Heart right ventricle (tissue), 16 donors: Measurements from ENCODE around the gene MAPK8IP3. TPM values are rescaled to one million over a fixed set of nuclear protein-coding genes. Genes with fewer than 3 reads are reported as not detected.

ENCODE experiments used
- ATAC-seq, 8 donors: fragments of 200-7000 bp; cut with Tn5 transposase; one replicate each; pipeline ENCODE4 v1.9.1; 2020; ENCODE audit warnings: mild to moderate bottlenecking in 8 of 8, moderate library complexity in 8 of 8, moderate number of reproducible peaks in 1 of 8
- DNase-seq, 2 donors: peaks; one replicate each; pipeline ENCODE4 v3.0.0-alpha.2; 2020
- H3K27ac ChIP-seq, 10 donors: fragments of 200-600 bp; sonication (generic) in 2 of 10; one replicate each; pipeline versions ENCODE4 v1.5.0 to v1.8.0; 2020 to 2022; ENCODE audit warnings: mild to moderate bottlenecking in 3 of 10
- H3K27me3 ChIP-seq, 7 donors: fragments of 200-600 bp; one replicate each; pipeline ENCODE4 v1.8.0; 2021 to 2022; ENCODE audit warnings: mild to moderate bottlenecking in 2 of 7
- H3K36me3 ChIP-seq, 9 donors: fragments of 200-600 bp; sonication (generic) in 1 of 9; one replicate each; pipeline versions ENCODE4 v1.5.0 to v1.8.0; 2020 to 2022; ENCODE audit warnings: mild to moderate bottlenecking in 2 of 9
- H3K4me1 ChIP-seq, 9 donors: fragments of 200-600 bp; sonication (generic) in 1 of 9; one replicate each; pipeline versions ENCODE4 v1.5.0 to v1.8.0; 2020 to 2022; ENCODE audit warnings: mild to moderate bottlenecking in 4 of 9
- H3K4me3 ChIP-seq, 10 donors: fragments of 200-600 bp; sonication (generic) in 2 of 10; one replicate each; pipeline versions ENCODE4 v1.5.0 to v1.8.0; 2020 to 2022; ENCODE audit warnings: mild to moderate bottlenecking in 7 of 10, moderate library complexity in 2 of 10
- H3K9me3 ChIP-seq, 11 donors: fragments of 200-600 bp in 10 of 11; sonication (generic) in 2 of 11; one replicate each; pipeline versions ENCODE4 v1.5.0 to v1.8.0; 2013 to 2022; ENCODE audit warnings: mild to moderate bottlenecking in 2 of 11, control low read depth in 1 of 11, moderate library complexity in 1 of 11
- CTCF ChIP-seq, 9 donors: fragments of 200-600 bp; sonication (generic) in 2 of 9; IDR thresholded peaks; one replicate each; pipeline versions ENCODE4 v1.5.0 to v1.8.0; 2021 to 2022; ENCODE audit warnings: antibody characterized with exemption in 9 of 9, mild to moderate bottlenecking in 5 of 9, moderate library complexity in 1 of 9
- WGBS, 2 donors: extraction: QIAGEN DNeasy Blood & Tissue Kit; methylation state at CpG; one replicate each; pipeline ENCODE4 v1.1.7; 2013; ENCODE audit warnings: inconsistent platforms in 1 of 2; 5-methylcytosine and 5-hydroxymethylcytosine counted together
- intact Hi-C, 10 donors: fragments of 100-400 bp; cut with DNase I; formaldehyde crosslinking; loops; one replicate each; pipeline versions ENCODE4 v1.11.1 to v1.14.2; 2022
- polyA plus RNA-seq, 2 donors: library from polyadenylated mRNA; stranded (reverse); fragments of 200-250 nt; gene quantifications; one replicate each; pipeline ENCODE4 v1.2.3, GENCODE V29; 2013
- total RNA-seq, 10 donors: library from RNA; stranded (reverse); fragmentation: NEBNext Ultra II Directional in 3 of 10; extraction: Animal tissue kit (Norgen Biotek cat#: 25700) in 3 of 10; gene quantifications; one replicate each; pipeline versions ENCODE4 v1.2.1 to v1.2.4, GENCODE V29; 2021 to 2023
- donor health status: Arrhythmogenic right ventricular cardiomyopathy.
- donor health status: ischemic (EF 13 %, LVEDD 7.1; RV severe dilation, severe dysfunction).
- donor health status: healthy with polysubstance abuse.
- donor health status: DM: no; HTN: yes; CAD: no.
- donor health status: DM: no; HTN: no; CAD: no.
- donor health status: ischemic (EF 25% LVEDD 6.9; RV normal size, moderate dysfunction).
- donor health status: ischemic (EF 25% LVEDD 5.7; RV mildly dilated, moderate dysfunction).
- donor health status: healthy.
- donor health status: DM: yes; HTN: yes; CAD: no.
- donor health status: Ischemic cardiomyopathy.
- donor health status: ischemic (EF 35%, LVEDD 5.7; RV mildly dilated, moderate dysfunction).
- donor health status: nonischemic (EF 11% LVEDD 7.7; RV severe dilation, severe dysfunction).
- donor health status: DM: yes; HTN: yes; CAD: no.
- donor health status: PGD.
- donor health status: ischemic (EF 29% LVEDD 5.4; RV normal size, mild dysfunction).
- donor health status: nonischemic (EF 23%, LVEDD 6.1; RV moderate dilation, normal function).

Gene MAPK8IP3
- total and polyA plus RNA-seq, 12 donors = 31.2 to 126 (median 71.7) TPM

- 87 to 89% methylated on average over 18 to 22 of the region's 22 CpGs for WGBS, 2 donors
- Histone ChIP-seq H3K4me1 (peaks cover 23 to 52% (median 39%) of the 10 kb centered on the region in 9 donors), H3K36me3 (peaks cover 0 to 63% (median 15%) of the 10 kb centered on the region in 9 donors), H3K27me3 (no peaks in the 10 kb centered on the region), H3K4me3 (no peak overlapping the region), H3K9me3 (no peaks in the 10 kb centered on the region), H3K27ac (peak overlapping the region in 1 of 10 donors; percentile 5)
- no peak for TF ChIP-seq CTCF (IDR thresholded peaks at IDR 0.05)
- DNase-seq (no peak), ATAC-seq (no peak)
- intact Hi-C loops = loop anchor here in 1 of 10 donors (5.0 kb wide), 1 partner anchor 160 kb away; no protein-coding TSS in a partner anchor
Measured at GRCh38 chr16:1776991-1777374, 71.0 kb downstream of the MAPK8IP3 start.

GRCh38 chr16:1777375-1778199 is 71.6 kb downstream of the MAPK8IP3 start:
- H3K27me3 ChIP-seq = no peaks in the 10 kb centered on the region
- ATAC-seq = no peak
- H3K4me3 ChIP-seq = no peak overlapping the region
- no peak overlapping the region for H3K27ac ChIP-seq
- no peak for TF ChIP-seq CTCF (IDR thresholded peaks at IDR 0.05)
- H3K36me3 ChIP-seq = peaks cover 0 to 63% (median 15%) of the 10 kb centered on the region in 9 donors
- peaks cover 20 to 48% (median 35%) of the 10 kb centered on the region in 9 donors for H3K4me1 ChIP-seq
- 79 to 83% methylated on average over 34 to 36 of the region's 36 CpGs for WGBS, 2 donors
- intact Hi-C loops = loop anchor here in 1 of 10 donors (5.0 kb wide), 1 partner anchor 160 kb away; no protein-coding TSS in a partner anchor
- DNase-seq = peak in 1 of 2 donors; percentile 21
- H3K9me3 ChIP-seq = no peaks in the 10 kb centered on the region

DNA sequence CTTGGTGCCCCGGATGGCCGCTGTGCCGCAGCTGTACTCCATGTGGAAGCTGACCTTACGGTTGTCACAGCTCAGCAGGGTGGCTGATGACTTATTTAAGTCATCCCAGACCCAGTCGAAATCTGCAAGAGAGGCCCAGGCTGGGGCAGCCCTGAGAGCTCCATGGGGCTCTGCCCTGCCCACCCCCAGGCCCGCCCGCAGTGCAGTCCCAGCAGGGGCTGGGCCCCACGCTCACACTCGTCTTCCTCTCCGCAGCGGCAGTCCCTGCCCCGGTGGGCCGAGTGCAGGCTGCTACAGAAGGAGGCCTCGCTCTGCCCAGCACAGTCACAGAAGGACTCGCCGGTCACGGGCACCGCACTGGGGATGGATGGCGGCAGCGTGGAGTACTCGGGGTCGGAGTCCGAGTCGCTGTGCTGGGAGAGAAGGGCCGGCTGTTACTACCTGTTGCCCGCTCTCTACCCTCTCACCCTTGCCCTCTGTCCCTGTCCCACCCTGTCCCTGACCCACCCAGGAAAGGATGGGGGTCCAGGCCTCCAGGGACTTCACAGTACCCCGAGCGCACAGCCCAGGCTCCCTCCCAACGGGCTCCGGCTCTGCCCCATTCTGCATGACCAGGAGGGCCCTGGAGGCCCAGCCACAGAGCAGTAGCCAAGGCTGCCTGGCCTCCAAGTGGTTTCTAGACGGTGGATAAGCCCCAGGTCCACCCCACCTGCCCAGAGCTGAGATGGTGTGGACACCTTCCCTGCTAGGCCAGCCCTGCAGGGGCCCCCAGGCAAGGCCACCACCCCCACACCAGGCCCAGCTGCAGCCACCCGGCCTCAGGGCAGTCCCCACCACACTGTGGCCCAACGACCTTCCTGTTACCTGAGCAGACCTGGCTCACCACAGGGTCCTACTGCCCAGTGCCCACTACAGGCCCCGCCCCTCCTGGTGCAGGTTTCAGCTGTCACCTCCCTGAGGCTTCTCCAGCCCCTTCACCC is 72.5 kb downstream of the MAPK8IP3 start:
- DNase-seq (peak in 1 of 2 donors; percentile 13), ATAC-seq (no peak)
- H3K9me3 ChIP-seq = no peaks in the 10 kb centered on the region
- 84 to 86% methylated on average over 34 of the region's 34 CpGs for WGBS, 2 donors
- H3K27me3 ChIP-seq = no peaks in the 10 kb centered on the region
- peaks cover 20 to 50% (median 38%) of the 10 kb centered on the region in 9 donors for H3K4me1 ChIP-seq
- no peak overlapping the region for H3K4me3 ChIP-seq
- intact Hi-C loops = loop anchor here in 1 of 10 donors (5.0 kb wide), 1 partner anchor 159 kb away; no protein-coding TSS in a partner anchor
- H3K36me3 ChIP-seq = peaks cover 0 to 63% (median 15%) of the 10 kb centered on the region in 9 donors
- no peak for TF ChIP-seq CTCF (IDR thresholded peaks at IDR 0.05)
- H3K27ac ChIP-seq = peak overlapping the region in 1 of 10 donors; percentile 7
